ENCODE measurements around the gene LRP1B.

The LRP1B gene

GRCh38 chr2:141417246-141417797, 713.5 kb downstream of the LRP1B start:
- DNase-seq (ENCODE audit: low read depth) = no peak
- no peak overlapping the region for H3K4me3 ChIP-seq (ENCODE audit: low read depth, low read length)
- no peak for TF ChIP-seq CTCF (IDR thresholded peaks at IDR 0.05; ENCODE audit: control insufficient read depth, extremely low read depth, insufficient read depth)

GRCh38 chr2:141411419-141411818, 719.4 kb downstream of the LRP1B start:
- TF ChIP-seq CTCF (IDR thresholded peaks at IDR 0.05; ENCODE audit: control insufficient read depth, extremely low read depth, insufficient read depth) = no peak
- H3K4me3 ChIP-seq (ENCODE audit: low read depth, low read length) = no peak overlapping the region
- no peak for DNase-seq (ENCODE audit: low read depth)

GRCh38 chr2:141399270-141399669, 731.5 kb downstream of the LRP1B start:
- DNase-seq (ENCODE audit: low read depth) = no peak
- TF ChIP-seq CTCF (IDR thresholded peaks at IDR 0.05; ENCODE audit: control insufficient read depth, extremely low read depth, insufficient read depth) = peak; percentile 37; the same call in 1 of the 2 replicates
- H3K4me3 ChIP-seq (ENCODE audit: low read depth, low read length) = no peak overlapping the region

GRCh38 chr2:141393214-141393545, 737.6 kb downstream of the LRP1B start:
- no peak for DNase-seq (ENCODE audit: low read depth)
- H3K4me3 ChIP-seq (ENCODE audit: low read depth, low read length) = no peak overlapping the region
- TF ChIP-seq CTCF (IDR thresholded peaks at IDR 0.05; ENCODE audit: control insufficient read depth, extremely low read depth, insufficient read depth) = no peak

GRCh38 chr2:141392517-141393213, 738.2 kb downstream of the LRP1B start:
- no peak overlapping the region for H3K4me3 ChIP-seq (ENCODE audit: low read depth, low read length)
- TF ChIP-seq CTCF (IDR thresholded peaks at IDR 0.05; ENCODE audit: control insufficient read depth, extremely low read depth, insufficient read depth) = no peak
- no peak for DNase-seq (ENCODE audit: low read depth)

GRCh38 chr2:141386168-141386567, 744.6 kb downstream of the LRP1B start:
- no peak overlapping the region for H3K4me3 ChIP-seq (ENCODE audit: low read depth, low read length)
- TF ChIP-seq CTCF (IDR thresholded peaks at IDR 0.05; ENCODE audit: control insufficient read depth, extremely low read depth, insufficient read depth) = no peak
- no peak for DNase-seq (ENCODE audit: low read depth)

GRCh38 chr2:141384676-141385075, 746.1 kb downstream of the LRP1B start:
- no peak for DNase-seq (ENCODE audit: low read depth)
- no peak for TF ChIP-seq CTCF (IDR thresholded peaks at IDR 0.05; ENCODE audit: control insufficient read depth, extremely low read depth, insufficient read depth)
- no peak overlapping the region for H3K4me3 ChIP-seq (ENCODE audit: low read depth, low read length)

Measured in LNCaP clone FGC (cell line).